Pancreas (tissue), 10 donors: ENCODE measurements around the gene ZNF84. TPM values are rescaled to one million over a fixed set of nuclear protein-coding genes. Genes with fewer than 3 reads are reported as not detected.

Experiments used
- ATAC-seq, 4 donors: fragments of 200-7000 bp; cut with Tn5 transposase; one replicate each; pipeline versions ENCODE4 v1.8.0 to v1.9.1; 2020; ENCODE audit warnings: mild to moderate bottlenecking in 4 of 4, moderate library complexity in 4 of 4
- DNase-seq, 6 donors: peaks; one replicate each; pipeline ENCODE4 v3.0.0-alpha.2; 2020
- FAIRE-seq: peaks from 2 replicates; lab custom pipeline; 2012; peaks lifted over from hg19 to GRCh38; lab: Jason Lieb, UNC
- H3K27ac ChIP-seq, 4 donors: fragments of 200-600 bp; sonication (generic); 1 replicate in 3 of 4; 2 replicates in 1 of 4; pipeline versions ENCODE4 v1.5.0 to v1.8.0; 2020
- H3K27me3 ChIP-seq, 4 donors: fragments of 200-600 bp; one replicate each; pipeline ENCODE4 v1.8.0; 2021
- H3K36me3 ChIP-seq, 3 donors: fragments of 200-600 bp; sonication (generic) in 1 of 3; one replicate each; pipeline versions ENCODE4 v1.5.0 to v1.8.0; 2020 to 2021
- H3K4me1 ChIP-seq, 3 donors: fragments of 200-600 bp; one replicate each; pipeline ENCODE4 v1.8.0; 2021
- H3K4me3 ChIP-seq, 4 donors: fragments of 200-600 bp; sonication (generic) in 2 of 4; one replicate each; pipeline versions ENCODE4 v1.5.0 to v1.8.0; 2020 to 2021
- H3K9me3 ChIP-seq, 4 donors: fragments of 200-600 bp; one replicate each; pipeline ENCODE4 v1.8.0; 2021
- WGBS, 2 donors: extraction: QIAGEN DNeasy Blood & Tissue Kit; methylation state at CpG; one replicate each; pipeline ENCODE4 v1.1.7; 2013; 5-methylcytosine and 5-hydroxymethylcytosine counted together
- intact Hi-C, 3 donors: fragments of 100-400 bp; cut with DNase I; formaldehyde crosslinking; loops; one replicate each; pipeline versions ENCODE4 v1.11.1 to v1.14.2; 2022
- polyA plus RNA-seq, 2 donors: library from polyadenylated mRNA; stranded (reverse); fragments of 200-250 nt; gene quantifications; one replicate each; pipeline ENCODE4 v1.2.3, GENCODE V29; 2013
- total RNA-seq, 6 donors: library from RNA; stranded (reverse); fragmentation: NEBNext Ultra II Directional in 4 of 6; extraction: Animal tissue kit (Norgen Biotek cat#: 25700) in 4 of 6; gene quantifications; one replicate each; pipeline versions ENCODE4 v1.2.1 to v1.2.4, GENCODE V29; 2021 to 2023
- TF ChIP-seq, protein P1 (sequence below), 4 donors: fragments of 200-600 bp; sonication (generic) in 3 of 4; IDR thresholded peaks; one replicate each; pipeline versions ENCODE4 v1.5.0 to v1.8.0; 2021; ENCODE audit warnings: antibody characterized with exemption in 4 of 4
- donor health status: healthy with polysubstance abuse.
- donor health status: DM: no; HTN: no; CAD: no; lungs with moderate emphysema.
- donor health status: DM: no; HTN: no; CAD: no.
- donor health status: control.
- donor health status: control.
- donor health status: Bipolar disorder and iron deficiency.
- donor health status: DM: yes; HTN: yes; CAD: no.
- donor health status: DM: no; HTN: no; CAD: no.
- donor health status: DM: no; HTN: no; CAD: no.
- donor health status: DM: yes; HTN: yes; CAD: no.

Gene ZNF84
- total and polyA plus RNA-seq, 8 donors = 7.8 to 17.4 (median 10.5) TPM

DNA sequence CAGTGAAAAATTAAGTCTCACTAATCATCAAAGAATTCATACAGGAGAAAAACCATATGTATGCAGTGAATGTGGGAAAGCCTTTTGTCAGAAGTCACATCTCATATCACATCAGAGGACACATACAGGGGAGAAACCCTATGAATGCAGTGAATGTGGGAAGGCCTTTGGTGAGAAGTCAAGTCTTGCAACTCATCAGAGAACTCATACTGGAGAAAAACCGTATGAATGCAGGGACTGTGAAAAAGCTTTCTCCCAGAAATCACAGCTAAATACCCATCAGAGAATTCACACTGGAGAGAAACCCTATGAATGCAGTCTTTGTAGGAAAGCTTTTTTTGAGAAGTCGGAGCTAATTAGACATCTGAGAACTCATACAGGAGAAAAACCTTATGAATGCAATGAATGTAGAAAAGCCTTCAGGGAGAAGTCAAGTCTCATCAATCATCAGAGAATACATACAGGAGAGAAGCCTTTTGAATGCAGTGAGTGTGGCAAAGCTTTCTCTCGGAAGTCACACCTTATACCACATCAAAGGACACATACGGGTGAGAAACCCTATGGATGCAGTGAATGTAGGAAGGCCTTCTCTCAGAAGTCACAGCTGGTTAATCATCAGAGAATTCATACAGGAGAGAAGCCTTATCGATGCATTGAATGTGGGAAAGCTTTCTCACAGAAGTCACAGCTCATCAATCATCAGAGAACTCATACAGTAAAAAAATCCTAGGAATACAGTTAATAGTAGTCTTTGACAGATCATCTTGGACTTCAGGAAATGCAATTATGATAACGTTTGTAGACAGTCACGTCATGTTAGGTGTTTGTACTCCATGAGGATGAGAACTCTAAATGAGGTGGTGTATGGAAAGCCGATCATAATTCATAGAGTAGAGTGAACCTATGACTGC, 21.1 kb downstream of the ZNF84 start:
- ATAC-seq (no peak), DNase-seq (no peak), FAIRE-seq (no peak)
- Histone ChIP-seq H3K9me3 (peaks cover 5 to 62% (median 35%) of the 10 kb centered on the region in 4 donors), H3K27me3 (no peaks in the 10 kb centered on the region), H3K4me3 (no peak overlapping the region), H3K36me3 (peaks cover 8 to 40% (median 10%) of the 10 kb centered on the region in 3 donors), H3K27ac (no peak overlapping the region), H3K4me1 (no peaks in the 10 kb centered on the region)
- TF ChIP-seq, protein P1, sequence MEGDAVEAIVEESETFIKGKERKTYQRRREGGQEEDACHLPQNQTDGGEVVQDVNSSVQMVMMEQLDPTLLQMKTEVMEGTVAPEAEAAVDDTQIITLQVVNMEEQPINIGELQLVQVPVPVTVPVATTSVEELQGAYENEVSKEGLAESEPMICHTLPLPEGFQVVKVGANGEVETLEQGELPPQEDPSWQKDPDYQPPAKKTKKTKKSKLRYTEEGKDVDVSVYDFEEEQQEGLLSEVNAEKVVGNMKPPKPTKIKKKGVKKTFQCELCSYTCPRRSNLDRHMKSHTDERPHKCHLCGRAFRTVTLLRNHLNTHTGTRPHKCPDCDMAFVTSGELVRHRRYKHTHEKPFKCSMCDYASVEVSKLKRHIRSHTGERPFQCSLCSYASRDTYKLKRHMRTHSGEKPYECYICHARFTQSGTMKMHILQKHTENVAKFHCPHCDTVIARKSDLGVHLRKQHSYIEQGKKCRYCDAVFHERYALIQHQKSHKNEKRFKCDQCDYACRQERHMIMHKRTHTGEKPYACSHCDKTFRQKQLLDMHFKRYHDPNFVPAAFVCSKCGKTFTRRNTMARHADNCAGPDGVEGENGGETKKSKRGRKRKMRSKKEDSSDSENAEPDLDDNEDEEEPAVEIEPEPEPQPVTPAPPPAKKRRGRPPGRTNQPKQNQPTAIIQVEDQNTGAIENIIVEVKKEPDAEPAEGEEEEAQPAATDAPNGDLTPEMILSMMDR (IDR thresholded peaks at IDR 0.05) = no peak
- WGBS, 2 donors = 88 to 95% methylated on average over 8 of the region's 8 CpGs
- intact Hi-C loops = no loop called here

DNA sequence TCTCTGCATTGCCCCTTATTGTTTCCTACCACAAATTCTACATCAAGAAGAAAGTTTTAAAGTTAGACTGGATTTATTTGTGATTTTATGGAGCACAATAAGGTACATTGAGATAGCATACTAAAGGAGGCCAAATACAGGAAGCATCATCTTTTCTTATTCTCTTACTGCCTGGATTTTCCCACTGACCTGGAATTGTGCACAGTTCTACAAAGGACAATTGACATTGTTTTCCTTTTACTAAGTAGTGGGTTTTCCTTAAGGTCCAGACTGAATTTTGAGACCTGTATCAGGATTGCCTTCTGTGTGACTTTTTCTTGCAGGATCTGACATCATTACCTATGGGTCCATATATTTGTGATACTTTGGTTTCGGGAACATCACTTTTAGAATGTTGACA, 24.6 kb downstream of the ZNF84 start:
- intact Hi-C loops = no loop called here
- Histone ChIP-seq H3K36me3 (peaks cover 0 to 18% (median 0%) of the 10 kb centered on the region in 3 donors), H3K9me3 (peaks cover 5 to 59% (median 25%) of the 10 kb centered on the region in 4 donors), H3K4me3 (no peak overlapping the region), H3K27me3 (no peaks in the 10 kb centered on the region), H3K4me1 (no peaks in the 10 kb centered on the region), H3K27ac (no peak overlapping the region)
- DNase-seq (no peak), FAIRE-seq (no peak), ATAC-seq (no peak)
- WGBS, 2 donors = 97 to 100% methylated on average over 1 of the region's 1 CpG
- TF ChIP-seq, protein P1 (IDR thresholded peaks at IDR 0.05) = no peak

DNA sequence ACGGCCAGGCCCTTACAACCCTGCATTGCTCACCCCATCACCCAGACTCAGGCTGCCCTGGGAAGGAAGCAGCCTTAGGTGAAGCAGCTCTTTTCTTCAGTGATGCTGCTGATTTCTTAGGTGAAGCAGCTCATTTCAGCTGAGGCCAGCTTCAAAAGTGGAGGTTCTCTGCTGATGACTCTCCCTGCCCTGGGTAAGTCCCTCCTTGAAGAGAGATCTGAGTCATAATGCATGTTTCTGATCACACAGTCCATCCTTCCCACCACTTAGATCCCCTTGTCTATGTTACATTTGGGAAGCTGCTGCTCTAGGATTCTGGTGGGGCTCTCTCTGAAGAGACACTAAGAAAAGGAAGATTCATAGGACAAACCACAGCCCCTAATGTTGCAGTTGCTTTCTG, 26.2 kb downstream of the ZNF84 start:
- no peak overlapping the region for H3K4me3 ChIP-seq
- no peak for DNase-seq
- H3K27me3 ChIP-seq = no peaks in the 10 kb centered on the region
- FAIRE-seq = no peak
- H3K27ac ChIP-seq = no peak overlapping the region
- H3K36me3 ChIP-seq = peaks cover 0 to 2% (median 0%) of the 10 kb centered on the region in 3 donors
- intact Hi-C loops = no loop called here
- no peak for ATAC-seq
- no peaks in the 10 kb centered on the region for H3K4me1 ChIP-seq
- TF ChIP-seq, protein P1 (IDR thresholded peaks at IDR 0.05) = no peak
- H3K9me3 ChIP-seq = peaks cover 5 to 46% (median 16%) of the 10 kb centered on the region in 4 donors
- WGBS, 2 donors = 100% methylated on average over 1 of the region's 1 CpG

DNA sequence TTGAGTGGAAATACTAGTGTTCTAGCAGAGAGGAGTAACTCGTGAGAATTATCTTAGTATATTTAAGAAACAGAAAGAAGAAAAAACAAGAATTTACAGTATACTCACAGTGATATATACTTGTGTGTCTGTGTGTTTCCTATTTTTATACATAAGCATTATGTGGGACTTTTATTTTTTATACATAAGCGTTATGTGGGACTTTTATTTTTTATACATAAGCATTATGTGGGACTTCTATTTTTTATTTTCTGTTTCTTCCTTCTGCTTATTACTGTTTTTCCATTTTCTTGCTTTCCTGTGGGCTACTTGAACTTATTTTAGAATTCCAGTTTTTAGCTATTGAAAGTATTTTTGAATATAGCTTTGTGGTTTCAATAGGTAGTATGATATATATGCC, 36.5 kb downstream of the ZNF84 start:
- TF ChIP-seq, protein P1 (IDR thresholded peaks at IDR 0.05) = no peak
- intact Hi-C loops = no loop called here
- FAIRE-seq (no peak), DNase-seq (no peak), ATAC-seq (no peak)
- H3K27me3 ChIP-seq = no peaks in the 10 kb centered on the region
- H3K4me1 ChIP-seq = no peaks in the 10 kb centered on the region
- WGBS, 2 donors = 71 to 79% methylated on average over 2 of the region's 2 CpGs
- H3K36me3 ChIP-seq = no peaks in the 10 kb centered on the region
- H3K9me3 ChIP-seq = no peaks in the 10 kb centered on the region
- no peak overlapping the region for H3K4me3 ChIP-seq
- H3K27ac ChIP-seq = no peak overlapping the region

DNA sequence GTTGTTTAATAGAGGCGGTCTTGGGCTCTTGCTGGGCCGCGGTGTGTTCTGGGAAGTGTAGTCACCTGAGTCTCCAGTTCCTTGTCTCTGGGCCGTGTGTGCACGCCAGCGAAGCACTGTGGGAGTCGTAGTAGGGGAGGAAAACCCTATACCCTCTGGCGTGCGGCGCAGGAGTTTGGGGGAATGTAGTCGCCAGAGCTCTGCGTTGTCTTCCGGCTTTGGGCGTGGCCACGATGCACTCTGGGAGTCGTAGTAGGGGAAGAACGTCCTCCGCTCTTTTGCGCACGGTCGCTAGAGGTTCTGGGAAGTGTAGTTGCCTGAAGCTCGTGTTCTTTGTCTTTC, 42.7 kb downstream of the ZNF84 start:
- Histone ChIP-seq H3K4me1 (no peaks in the 10 kb centered on the region), H3K27ac (peak overlapping the region; percentile 94 to 99 (median 96)), H3K36me3 (peaks cover under 1 to 23% (median 12%) of the 10 kb centered on the region in 3 donors), H3K27me3 (no peaks in the 10 kb centered on the region), H3K9me3 (peaks cover 0 to 4% (median 1%) of the 10 kb centered on the region in 4 donors), H3K4me3 (peak overlapping the region; percentile 64 to 87 (median 76))
- TF ChIP-seq, protein P1 (IDR thresholded peaks at IDR 0.05) = no peak
- WGBS, 2 donors = 0% methylated on average over 22 of the region's 22 CpGs
- ATAC-seq (peak; percentile 88 to 94 (median 90)), FAIRE-seq (peak; percentile 97), DNase-seq (peak; percentile 91 to 99 (median 98))
- intact Hi-C loops = no loop called here
